Epithelial cell of proximal tubule (primary cell): ENCODE data around the gene PLCD4. TPM values are rescaled to one million over a fixed set of nuclear protein-coding genes. Genes with fewer than 3 reads are reported as not detected.

Source experiments
- DNase-seq: peaks from one replicate; pipeline ENCODE4 v3.0.0-alpha.2; 2011; ENCODE audit warnings: low read depth
- H3K4me3 ChIP-seq: 2 replicates; pipeline ENCODE4 v1.5.1; 2011; ENCODE audit warnings: low read depth, mild to moderate bottlenecking, low read length
- total RNA-seq: library from RNA; depleted of rRNA; stranded (reverse); fragments of >200 nt; gene quantifications from 2 replicates; pipeline ENCODE4 v1.2.3, GENCODE V29; 2015
- TF ChIP-seq, protein P1 (sequence below): conservative IDR thresholded peaks from 2 replicates; pipeline ENCODE4 v1.5.1; 2012; ENCODE audit warnings: low read depth, mild to moderate bottlenecking, low read length

The PLCD4 gene
- total RNA-seq = 0.29 and 0.58 TPM in 2 replicates

DNA sequence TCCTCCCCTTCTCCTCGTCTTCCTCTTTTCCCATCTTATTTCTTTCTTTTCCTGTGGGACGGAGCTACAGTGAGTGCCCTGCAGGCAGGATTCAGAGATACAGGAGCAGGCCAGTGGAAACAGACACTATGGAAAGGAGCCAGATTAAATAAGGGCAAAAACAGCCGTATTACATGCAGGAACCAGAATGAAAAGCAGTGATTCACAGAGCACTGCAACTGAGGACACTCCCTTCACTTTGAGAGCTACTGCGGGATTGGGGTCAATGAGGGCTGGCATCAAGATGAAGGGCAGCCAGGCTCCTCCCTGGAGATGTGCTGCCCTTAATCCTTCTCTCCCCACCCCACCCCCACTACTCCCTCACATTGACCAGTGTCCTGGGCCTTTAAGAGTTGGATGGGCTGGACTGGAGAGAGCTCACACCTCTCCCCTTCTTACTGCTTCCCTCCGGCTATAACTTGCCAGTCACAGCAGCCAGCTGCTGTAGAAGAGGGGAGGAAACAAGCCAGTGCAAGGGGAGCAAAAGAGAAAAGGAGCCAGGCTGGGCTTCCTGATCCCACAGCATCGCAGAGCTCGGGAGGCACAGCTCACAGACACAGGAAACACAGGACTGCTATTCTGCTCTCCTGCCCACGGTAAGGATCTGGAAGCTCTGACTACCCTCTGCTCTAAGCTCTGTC is at the start of gene PLCD4:
TSS of gene PLCD4 (plus strand) at position 464 of the 680 bp plus-strand sequence. CDS start 7,841 bp downstream, outside the sequence.
- TF ChIP-seq, protein P1, sequence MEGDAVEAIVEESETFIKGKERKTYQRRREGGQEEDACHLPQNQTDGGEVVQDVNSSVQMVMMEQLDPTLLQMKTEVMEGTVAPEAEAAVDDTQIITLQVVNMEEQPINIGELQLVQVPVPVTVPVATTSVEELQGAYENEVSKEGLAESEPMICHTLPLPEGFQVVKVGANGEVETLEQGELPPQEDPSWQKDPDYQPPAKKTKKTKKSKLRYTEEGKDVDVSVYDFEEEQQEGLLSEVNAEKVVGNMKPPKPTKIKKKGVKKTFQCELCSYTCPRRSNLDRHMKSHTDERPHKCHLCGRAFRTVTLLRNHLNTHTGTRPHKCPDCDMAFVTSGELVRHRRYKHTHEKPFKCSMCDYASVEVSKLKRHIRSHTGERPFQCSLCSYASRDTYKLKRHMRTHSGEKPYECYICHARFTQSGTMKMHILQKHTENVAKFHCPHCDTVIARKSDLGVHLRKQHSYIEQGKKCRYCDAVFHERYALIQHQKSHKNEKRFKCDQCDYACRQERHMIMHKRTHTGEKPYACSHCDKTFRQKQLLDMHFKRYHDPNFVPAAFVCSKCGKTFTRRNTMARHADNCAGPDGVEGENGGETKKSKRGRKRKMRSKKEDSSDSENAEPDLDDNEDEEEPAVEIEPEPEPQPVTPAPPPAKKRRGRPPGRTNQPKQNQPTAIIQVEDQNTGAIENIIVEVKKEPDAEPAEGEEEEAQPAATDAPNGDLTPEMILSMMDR = peak; percentile 3
- H3K4me3 ChIP-seq = peak within 1 kb of the TSS; percentile 49
- DNase-seq = no peak

GRCh38 chr2:218557941-218558340 is 49.8 kb upstream of the PLCD4 start:
- no peak overlapping the region for H3K4me3 ChIP-seq
- TF ChIP-seq, protein P1 = no peak
- no peak for DNase-seq

GRCh38 chr2:218558986-218559385 is 48.7 kb upstream of the PLCD4 start:
- H3K4me3 ChIP-seq = no peak overlapping the region
- TF ChIP-seq, protein P1 = no peak
- DNase-seq = no peak

DNA sequence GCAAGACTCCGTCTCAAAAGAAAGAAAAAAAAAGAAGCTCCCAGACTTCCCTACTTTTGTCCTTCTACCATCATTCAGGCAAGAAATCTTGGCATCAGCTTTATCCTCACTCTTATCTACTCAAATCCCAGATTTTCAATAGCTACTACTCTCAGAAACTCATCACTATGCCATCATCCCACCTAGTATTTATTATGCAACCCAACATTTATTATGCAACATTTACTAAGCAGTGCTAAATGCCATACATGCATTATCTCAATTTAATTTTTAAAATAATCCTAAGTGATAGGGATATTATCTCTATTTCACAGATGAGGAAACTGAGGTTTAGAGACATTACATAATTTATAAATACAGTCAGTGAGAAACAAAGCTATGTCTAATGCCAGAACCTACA is 43.6 kb upstream of the PLCD4 start:
- TF ChIP-seq, protein P1 = no peak
- H3K4me3 ChIP-seq = no peak overlapping the region
- DNase-seq = no peak

DNA sequence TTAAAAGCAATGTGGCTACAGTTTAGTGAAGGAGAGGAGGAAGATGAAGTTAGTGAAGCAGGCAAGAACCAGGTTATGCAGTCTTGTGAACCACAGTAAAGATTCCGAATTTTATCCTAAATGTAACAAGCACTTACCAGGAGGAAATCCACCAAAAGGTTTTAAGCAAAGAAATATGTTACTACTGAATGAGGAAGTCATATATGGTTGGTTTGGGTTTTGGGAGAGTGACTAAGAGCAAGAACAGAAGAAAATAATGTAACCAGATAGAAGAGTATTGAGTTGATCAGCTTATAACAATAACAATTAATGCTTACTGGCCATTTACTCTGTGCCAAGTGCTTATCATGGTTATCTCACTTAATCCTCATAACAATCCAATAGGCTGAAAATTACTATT is 41.4 kb upstream of the PLCD4 start:
- DNase-seq = no peak
- TF ChIP-seq, protein P1 = no peak
- no peak overlapping the region for H3K4me3 ChIP-seq

- TF ChIP-seq, protein P1 = no peak
- peak overlapping the region; percentile 77 for H3K4me3 ChIP-seq
- DNase-seq = no peak
These were observed 39.9 kb upstream of the PLCD4 start for GRCh38 chr2:218567797-218568189.
